Ishikawa (cell line): ENCODE measurements around the gene IPCEF1.

ENCODE experiments used
- CEBPB ChIP-seq: IDR thresholded peaks from 2 replicates; pipeline ENCODE4 v1.6.1; 2012
- CREB1 ChIP-seq: IDR thresholded peaks from 2 replicates; pipeline ENCODE4 v1.6.1; 2012; ENCODE audit warnings: low read depth
- EGR1 ChIP-seq: IDR thresholded peaks from 2 replicates; pipeline ENCODE4 v1.6.1; 2012
- EP300 ChIP-seq: IDR thresholded peaks from 2 replicates; pipeline ENCODE4 v1.6.1; 2012; ENCODE audit warnings: borderline replicate concordance
- FOXM1 ChIP-seq: IDR thresholded peaks from 2 replicates; pipeline ENCODE4 v1.6.1; 2012; ENCODE audit warnings: low read depth, borderline replicate concordance
- NFIC ChIP-seq: IDR thresholded peaks from 2 replicates; pipeline ENCODE4 v1.6.1; 2012
- RAD21 ChIP-seq: IDR thresholded peaks from 2 replicates; pipeline ENCODE4 v1.6.1; 2012; ENCODE audit warnings: low read depth
- TAF1 ChIP-seq: IDR thresholded peaks from 2 replicates; pipeline ENCODE4 v1.6.1; 2012; ENCODE audit warnings: low read depth, mild to moderate bottlenecking
- TCF12 ChIP-seq: IDR thresholded peaks from 2 replicates; pipeline ENCODE4 v1.6.1; 2012; ENCODE audit warnings: low read depth
- TEAD4 ChIP-seq: IDR thresholded peaks from 2 replicates; pipeline ENCODE4 v1.6.1; 2012
- USF1 ChIP-seq: IDR thresholded peaks from 2 replicates; pipeline ENCODE4 v1.6.1; 2012
- YY1 ChIP-seq: IDR thresholded peaks from 2 replicates; pipeline ENCODE4 v1.6.1; 2012; ENCODE audit warnings: low read depth
- ZBTB7A ChIP-seq: IDR thresholded peaks from 2 replicates; pipeline ENCODE4 v1.6.1; 2012; ENCODE audit warnings: low read depth
- TF ChIP-seq, protein P1 (sequence below): IDR thresholded peaks from 2 replicates; pipeline ENCODE4 v1.6.1; 2012; ENCODE audit warnings: low read depth, mild to moderate bottlenecking
- TF ChIP-seq, protein P2 (sequence below): IDR thresholded peaks from 2 replicates; pipeline ENCODE4 v1.6.1; 2012

Gene IPCEF1

DNA sequence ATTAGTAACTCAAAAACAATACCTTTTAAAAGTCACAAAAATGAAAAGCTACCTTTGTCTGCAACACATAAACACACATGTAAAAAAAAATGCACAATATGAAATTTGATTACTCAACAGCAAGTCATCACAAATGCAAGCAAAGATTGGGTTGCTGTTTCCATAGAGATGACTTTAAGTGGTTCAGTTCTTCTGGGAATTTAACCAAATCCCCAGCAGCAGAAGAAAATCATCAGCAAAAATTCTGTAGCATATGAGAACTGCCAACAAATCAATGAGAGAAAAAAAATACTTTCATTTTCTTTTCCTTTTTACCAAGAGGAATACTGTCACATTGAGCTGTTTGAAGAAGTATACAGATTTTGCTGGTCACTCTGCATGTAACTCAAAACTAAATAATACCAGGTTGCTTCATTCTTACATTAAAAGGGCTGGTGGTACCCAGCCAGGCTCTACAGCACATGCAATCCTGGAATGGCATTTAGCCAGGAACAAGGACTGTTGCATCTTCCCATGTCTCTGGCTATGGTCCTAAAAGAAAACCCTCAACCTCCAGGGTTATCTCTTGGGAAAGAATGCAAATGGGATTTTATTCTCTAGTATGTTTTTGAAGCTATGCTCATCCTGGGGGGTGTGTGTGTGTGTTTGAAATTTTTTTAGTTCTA, 159.3 kb downstream of the IPCEF1 start:
- TF ChIP-seq EP300 = no peak

GRCh38 chr6:154196333-154196885, 160.2 kb downstream of the IPCEF1 start:
- TF ChIP-seq RAD21 = no peak

- no peak for TF ChIP-seq FOXM1
- TF ChIP-seq TAF1 = no peak
- no peak for TF ChIP-seq CEBPB
- no peak for TF ChIP-seq EGR1
- no peak for TF ChIP-seq EP300
- no peak for TF ChIP-seq ZBTB7A
- no peak for TF ChIP-seq RAD21
- no peak for TF ChIP-seq CREB1
- TF ChIP-seq TEAD4 = no peak
- TF ChIP-seq USF1 = no peak
- TF ChIP-seq, protein P1, sequence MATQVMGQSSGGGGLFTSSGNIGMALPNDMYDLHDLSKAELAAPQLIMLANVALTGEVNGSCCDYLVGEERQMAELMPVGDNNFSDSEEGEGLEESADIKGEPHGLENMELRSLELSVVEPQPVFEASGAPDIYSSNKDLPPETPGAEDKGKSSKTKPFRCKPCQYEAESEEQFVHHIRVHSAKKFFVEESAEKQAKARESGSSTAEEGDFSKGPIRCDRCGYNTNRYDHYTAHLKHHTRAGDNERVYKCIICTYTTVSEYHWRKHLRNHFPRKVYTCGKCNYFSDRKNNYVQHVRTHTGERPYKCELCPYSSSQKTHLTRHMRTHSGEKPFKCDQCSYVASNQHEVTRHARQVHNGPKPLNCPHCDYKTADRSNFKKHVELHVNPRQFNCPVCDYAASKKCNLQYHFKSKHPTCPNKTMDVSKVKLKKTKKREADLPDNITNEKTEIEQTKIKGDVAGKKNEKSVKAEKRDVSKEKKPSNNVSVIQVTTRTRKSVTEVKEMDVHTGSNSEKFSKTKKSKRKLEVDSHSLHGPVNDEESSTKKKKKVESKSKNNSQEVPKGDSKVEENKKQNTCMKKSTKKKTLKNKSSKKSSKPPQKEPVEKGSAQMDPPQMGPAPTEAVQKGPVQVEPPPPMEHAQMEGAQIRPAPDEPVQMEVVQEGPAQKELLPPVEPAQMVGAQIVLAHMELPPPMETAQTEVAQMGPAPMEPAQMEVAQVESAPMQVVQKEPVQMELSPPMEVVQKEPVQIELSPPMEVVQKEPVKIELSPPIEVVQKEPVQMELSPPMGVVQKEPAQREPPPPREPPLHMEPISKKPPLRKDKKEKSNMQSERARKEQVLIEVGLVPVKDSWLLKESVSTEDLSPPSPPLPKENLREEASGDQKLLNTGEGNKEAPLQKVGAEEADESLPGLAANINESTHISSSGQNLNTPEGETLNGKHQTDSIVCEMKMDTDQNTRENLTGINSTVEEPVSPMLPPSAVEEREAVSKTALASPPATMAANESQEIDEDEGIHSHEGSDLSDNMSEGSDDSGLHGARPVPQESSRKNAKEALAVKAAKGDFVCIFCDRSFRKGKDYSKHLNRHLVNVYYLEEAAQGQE = no peak
- no peak for TF ChIP-seq TCF12
- TF ChIP-seq, protein P2, sequence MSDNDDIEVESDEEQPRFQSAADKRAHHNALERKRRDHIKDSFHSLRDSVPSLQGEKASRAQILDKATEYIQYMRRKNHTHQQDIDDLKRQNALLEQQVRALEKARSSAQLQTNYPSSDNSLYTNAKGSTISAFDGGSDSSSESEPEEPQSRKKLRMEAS = no peak
- TF ChIP-seq YY1 = no peak
- TF ChIP-seq NFIC = no peak
Observed at GRCh38 chr6:154187714-154188113, 168.9 kb downstream of the IPCEF1 start.

DNA sequence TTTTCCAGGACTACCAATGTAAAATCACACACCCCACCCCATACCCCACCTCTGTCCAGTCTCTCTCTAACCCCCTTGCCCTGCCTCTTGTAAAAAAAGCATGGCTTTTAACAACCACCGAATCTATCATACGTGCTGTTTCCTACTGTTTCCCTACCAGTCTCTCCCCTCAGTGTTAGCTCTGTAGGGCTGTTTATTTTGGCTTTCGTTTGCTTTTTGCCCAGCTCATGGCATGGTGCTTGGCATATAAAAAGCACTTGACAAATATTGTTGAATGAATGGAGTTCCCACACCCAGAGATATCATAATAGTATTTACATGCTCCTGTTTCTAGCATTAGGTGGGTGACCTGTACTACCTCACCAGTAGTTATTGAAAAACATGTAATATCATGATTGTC, 169.4 kb downstream of the IPCEF1 start:
- TF ChIP-seq YY1 = no peak
- TF ChIP-seq, protein P2 = no peak
- TF ChIP-seq TAF1 = no peak
- no peak for TF ChIP-seq EGR1
- TF ChIP-seq RAD21 = no peak
- TF ChIP-seq FOXM1 = no peak
- no peak for TF ChIP-seq EP300
- no peak for TF ChIP-seq ZBTB7A
- TF ChIP-seq, protein P1 = no peak

DNA sequence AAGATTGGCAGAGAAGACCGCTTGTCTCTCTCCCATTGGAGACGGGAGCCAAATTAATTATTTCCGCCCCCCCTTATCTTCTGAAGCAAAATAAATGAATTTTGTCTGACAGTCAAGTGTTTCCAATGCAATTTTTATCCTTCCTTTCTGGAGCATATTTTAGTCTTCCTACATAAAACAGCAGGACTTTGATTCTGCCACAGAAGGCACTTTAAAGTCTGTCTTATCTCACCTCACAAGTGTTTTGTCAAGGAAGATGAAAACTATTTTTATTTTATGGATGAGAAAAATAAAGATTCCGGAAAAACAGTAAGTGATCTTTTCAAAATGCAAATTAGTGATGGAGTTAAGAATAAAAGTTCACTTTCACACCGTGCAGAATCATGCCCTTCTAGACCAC, 177.2 kb downstream of the IPCEF1 start:
- no peak for TF ChIP-seq ZBTB7A
- TF ChIP-seq USF1 = no peak
- no peak for TF ChIP-seq NFIC
- TF ChIP-seq TEAD4 = no peak
- TF ChIP-seq YY1 = no peak
- TF ChIP-seq, protein P1 = no peak
- TF ChIP-seq CEBPB = no peak
- TF ChIP-seq EGR1 = no peak
